Right cardiac atrium (tissue), 5 donors: Measurements from ENCODE around the gene PPP4R1. TPM values are rescaled to one million over a fixed set of nuclear protein-coding genes. Genes with fewer than 3 reads are reported as not detected.
"Not testable (repeated sequence)": the region's sequence is repeated elsewhere in the genome, so short reads cannot be mapped to it uniquely, and the experiment has no call there.

ENCODE experiments used
- ATAC-seq, 2 donors: fragments of 200-7000 bp; cut with Tn5 transposase; one replicate each; pipeline versions ENCODE4 v1.8.0 to v1.9.1; 2020; ENCODE audit warnings: moderate library complexity in 2 of 2, mild to moderate bottlenecking in 1 of 2
- DNase-seq, 3 donors: peaks; one replicate each; pipeline ENCODE4 v3.0.0-alpha.2; 2020
- H3K27ac ChIP-seq: one replicate; pipeline ENCODE4 v1.5.1; 2013; ENCODE audit warnings: mild to moderate bottlenecking, low read length, control low read depth, moderate library complexity
- H3K27me3 ChIP-seq: one replicate; pipeline ENCODE4 v1.6.1; 2013; ENCODE audit not compliant: control insufficient read depth, insufficient read depth
- H3K4me1 ChIP-seq: one replicate; pipeline ENCODE4 v1.6.1; 2013; ENCODE audit warnings: low read length; ENCODE audit not compliant: control insufficient read depth, insufficient read depth
- H3K4me3 ChIP-seq: one replicate; pipeline ENCODE4 v1.5.1; 2013; ENCODE audit warnings: low read length, control low read depth
- H3K9me3 ChIP-seq: one replicate; pipeline ENCODE4 v1.6.1; 2013; ENCODE audit warnings: low read length; ENCODE audit not compliant: control insufficient read depth
- WGBS: extraction: QIAGEN DNeasy Blood & Tissue Kit; methylation state at CpG from one replicate; pipeline ENCODE4 v1.1.7; 2013; 5-methylcytosine and 5-hydroxymethylcytosine counted together
- intact Hi-C, 4 donors: fragments of 100-400 bp; cut with DNase I; formaldehyde crosslinking; loops; one replicate each; pipeline versions ENCODE4 v1.11.0 to v1.14.0; 2022 to 2023
- polyA plus RNA-seq: library from polyadenylated mRNA; stranded (reverse); fragments of 200-250 nt; gene quantifications from one replicate; pipeline ENCODE4 v1.2.3, GENCODE V29; 2013
- total RNA-seq, 4 donors: library from RNA; stranded (reverse); fragmentation: NEBNext Ultra II Directional; extraction: Animal tissue kit (Norgen Biotek cat#: 25700); gene quantifications; one replicate each; pipeline ENCODE4 v1.2.1, GENCODE V29; 2021
- donor health status: healthy with polysubstance abuse.
- donor health status: DM: no; HTN: yes; CAD: no.
- donor health status: DM: no; HTN: no; CAD: no.
- donor health status: DM: no; HTN: yes; CAD: no; lungs with severe emphysema.
- donor health status: DM: yes; HTN: yes; CAD: no.

PPP4R1 gene
- total and polyA plus RNA-seq, 5 donors: 18.8 to 95.8 (median 63.1) TPM

GRCh38 chr18:9612215-9612830, 2.0 kb downstream of the PPP4R1 start:
- ATAC-seq (peak; percentile 49 to 65), DNase-seq (no peak)
- peaks cover 5% of the 10 kb centered on the region for H3K4me1 ChIP-seq
- intact Hi-C loops: loop anchor here in 1 of 4 donors (10.0 kb wide), 1 partner anchor 352 kb away; no protein-coding TSS in a partner anchor
- H3K27me3 ChIP-seq: no peaks in the 10 kb centered on the region
- H3K4me3 ChIP-seq: peak overlapping the region; percentile 99
- no peaks in the 10 kb centered on the region for H3K9me3 ChIP-seq
- H3K27ac ChIP-seq: no peak overlapping the region
- 65% methylated on average over 3 of the region's 3 CpGs for WGBS

DNA sequence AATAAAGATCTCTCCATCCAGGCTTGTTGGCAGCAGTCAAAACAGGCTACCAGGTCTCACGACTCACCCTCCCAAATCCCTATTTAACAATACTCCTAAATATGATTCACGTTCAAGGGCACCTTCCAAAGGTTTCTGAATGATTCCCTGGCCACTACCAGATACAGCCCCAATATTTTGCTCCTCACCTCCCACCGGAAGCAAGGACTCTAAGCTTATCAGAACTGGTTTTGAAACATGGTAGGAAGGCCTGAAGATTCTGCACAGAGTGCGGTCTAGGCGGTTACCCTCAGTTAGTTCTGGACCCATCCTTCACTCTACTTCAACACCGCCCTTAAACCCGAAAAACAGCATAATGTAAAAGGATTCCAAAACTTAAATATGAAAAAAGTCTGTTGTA, 5.2 kb downstream of the PPP4R1 start:
- Histone ChIP-seq H3K4me3 (no peak overlapping the region), H3K4me1 (peaks cover 2% of the 10 kb centered on the region), H3K27me3 (no peaks in the 10 kb centered on the region), H3K27ac (no peak overlapping the region), H3K9me3 (no peaks in the 10 kb centered on the region)
- ATAC-seq: no peak
- intact Hi-C loops: loop anchor here in 1 of 4 donors (10.0 kb wide), 1 partner anchor 166 kb away; no protein-coding TSS in a partner anchor
- no peak for DNase-seq
- WGBS: 81% methylated on average over 7 of the region's 7 CpGs

DNA sequence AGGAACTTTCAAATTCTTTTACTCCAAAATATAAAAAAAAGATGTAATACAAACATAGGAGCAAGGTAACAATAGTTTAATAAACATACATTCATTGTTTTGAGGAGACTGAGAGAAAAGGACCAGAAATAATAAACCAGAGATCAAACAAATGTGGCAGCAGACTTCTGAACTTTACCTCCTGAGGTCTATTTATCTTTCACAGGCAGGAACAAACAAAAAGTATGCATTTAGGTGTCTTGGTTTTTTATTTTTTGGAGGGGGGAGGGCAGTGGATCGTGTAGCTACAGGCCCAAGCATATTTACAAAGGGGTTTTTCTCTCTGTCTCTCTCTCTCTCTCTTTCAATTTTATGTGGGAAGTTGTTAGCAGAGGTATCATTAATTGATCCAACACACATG, 5.6 kb downstream of the PPP4R1 start:
- Histone ChIP-seq H3K4me1 (peaks cover 2% of the 10 kb centered on the region), H3K4me3 (no peak overlapping the region), H3K27ac (no peak overlapping the region), H3K27me3 (no peaks in the 10 kb centered on the region), H3K9me3 (no peaks in the 10 kb centered on the region)
- ATAC-seq (no peak), DNase-seq (no peak)
- WGBS: 38% methylated on average over 1 of the region's 1 CpG
- intact Hi-C loops: loop anchor here in 1 of 4 donors (10.0 kb wide), 1 partner anchor 166 kb away; no protein-coding TSS in a partner anchor

DNA sequence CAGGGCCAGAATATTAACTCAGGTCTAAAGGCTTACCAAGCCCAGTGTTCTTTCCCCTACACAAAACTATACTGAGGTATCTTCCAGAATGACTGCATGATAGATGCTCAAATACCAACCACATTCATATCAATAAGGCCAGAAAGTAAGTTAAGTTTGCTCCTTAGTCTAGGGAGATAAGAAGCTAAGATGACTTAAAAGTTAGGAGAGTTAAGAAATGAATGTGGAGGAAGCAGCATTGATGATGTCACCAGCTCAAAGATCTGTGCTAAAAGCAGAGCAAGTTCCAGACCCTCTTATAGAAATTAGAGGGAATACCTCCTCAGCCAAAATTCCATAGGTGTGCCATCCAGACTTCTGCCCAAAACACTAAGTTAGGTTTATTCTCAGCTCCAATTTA, 6.1 kb downstream of the PPP4R1 start:
- DNase-seq: no peak
- H3K27ac ChIP-seq: no peak overlapping the region
- H3K4me3 ChIP-seq: no peak overlapping the region
- no peak for ATAC-seq
- no peaks in the 10 kb centered on the region for H3K9me3 ChIP-seq
- peaks cover 2% of the 10 kb centered on the region for H3K4me1 ChIP-seq
- intact Hi-C loops: loop anchor here in 1 of 4 donors (10.0 kb wide), 1 partner anchor 167 kb away; no protein-coding TSS in a partner anchor
- H3K27me3 ChIP-seq: no peaks in the 10 kb centered on the region

DNA sequence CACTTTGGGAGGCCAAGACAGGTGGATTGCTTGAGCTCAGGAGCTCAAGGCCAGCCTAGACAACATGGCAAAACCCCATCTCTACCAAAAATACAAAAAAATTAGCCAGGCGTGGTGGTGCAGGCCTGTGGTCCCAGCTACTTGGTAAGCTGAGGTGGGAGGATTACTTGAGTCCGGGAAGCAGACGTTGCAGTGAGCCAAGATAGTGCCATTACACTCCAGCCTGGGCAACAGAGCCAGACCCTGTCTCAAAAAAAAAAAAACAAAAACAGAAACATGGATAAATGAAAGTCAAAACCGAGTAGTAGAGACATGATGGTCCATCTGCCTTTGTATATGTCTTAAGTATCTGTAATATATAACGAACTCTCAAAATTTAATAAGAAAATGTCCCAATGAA, 7.2 kb downstream of the PPP4R1 start:
- not testable (repeated sequence) for H3K9me3 ChIP-seq, DNase-seq, H3K4me3 ChIP-seq, H3K4me1 ChIP-seq, ATAC-seq, H3K27me3 ChIP-seq, H3K27ac ChIP-seq
- intact Hi-C loops: loop anchor here in 1 of 4 donors (10.0 kb wide), 1 partner anchor 168 kb away; no protein-coding TSS in a partner anchor
- 88% methylated on average over 5 of the region's 5 CpGs for WGBS

DNA sequence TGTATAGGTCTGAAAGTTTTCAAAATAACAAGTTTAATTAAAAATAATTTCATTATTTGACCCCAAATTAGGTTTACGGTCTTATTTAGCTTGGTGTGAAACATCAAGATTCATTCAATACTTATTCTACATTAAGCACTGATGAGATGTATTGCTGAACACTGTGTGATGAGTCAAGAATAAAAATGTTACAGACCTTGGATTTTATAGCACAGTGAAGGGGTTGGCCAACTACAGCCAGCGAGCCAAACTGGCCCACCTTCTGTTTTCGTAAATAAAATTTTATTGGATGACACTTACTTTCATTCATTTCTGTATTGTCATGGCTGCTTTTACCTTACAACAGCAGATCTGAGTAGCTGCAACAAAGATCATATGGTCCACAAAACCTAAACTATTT, 8.3 kb downstream of the PPP4R1 start:
- no peaks in the 10 kb centered on the region for H3K27me3 ChIP-seq
- H3K4me1 ChIP-seq: peaks cover 2% of the 10 kb centered on the region
- H3K9me3 ChIP-seq: no peaks in the 10 kb centered on the region
- H3K27ac ChIP-seq: no peak overlapping the region
- 95% methylated on average over 3 of the region's 3 CpGs for WGBS
- no peak for ATAC-seq
- intact Hi-C loops: loop anchor here in 1 of 4 donors (10.0 kb wide), 1 partner anchor 169 kb away; no protein-coding TSS in a partner anchor
- H3K4me3 ChIP-seq: no peak overlapping the region
- DNase-seq: no peak

GRCh38 chr18:9604348-9604747, 10.0 kb downstream of the PPP4R1 start:
- H3K9me3 ChIP-seq: no peaks in the 10 kb centered on the region
- H3K4me3 ChIP-seq: no peak overlapping the region
- intact Hi-C loops: loop anchor here in 1 of 4 donors (10.0 kb wide), 1 partner anchor 170 kb away; no protein-coding TSS in a partner anchor
- ATAC-seq: no peak
- no peak overlapping the region for H3K27ac ChIP-seq
- no peaks in the 10 kb centered on the region for H3K27me3 ChIP-seq
- H3K4me1 ChIP-seq: peaks cover 2% of the 10 kb centered on the region
- 94% methylated on average over 2 of the region's 2 CpGs for WGBS
- no peak for DNase-seq

GRCh38 chr18:9599328-9599727, 15.0 kb downstream of the PPP4R1 start:
- Histone ChIP-seq H3K27ac (no peak overlapping the region), H3K4me3 (no peak overlapping the region), H3K27me3 (no peaks in the 10 kb centered on the region), H3K4me1 (no peaks in the 10 kb centered on the region), H3K9me3 (no peaks in the 10 kb centered on the region)
- intact Hi-C loops: no loop called here
- no peak for ATAC-seq
- no peak for DNase-seq

DNA sequence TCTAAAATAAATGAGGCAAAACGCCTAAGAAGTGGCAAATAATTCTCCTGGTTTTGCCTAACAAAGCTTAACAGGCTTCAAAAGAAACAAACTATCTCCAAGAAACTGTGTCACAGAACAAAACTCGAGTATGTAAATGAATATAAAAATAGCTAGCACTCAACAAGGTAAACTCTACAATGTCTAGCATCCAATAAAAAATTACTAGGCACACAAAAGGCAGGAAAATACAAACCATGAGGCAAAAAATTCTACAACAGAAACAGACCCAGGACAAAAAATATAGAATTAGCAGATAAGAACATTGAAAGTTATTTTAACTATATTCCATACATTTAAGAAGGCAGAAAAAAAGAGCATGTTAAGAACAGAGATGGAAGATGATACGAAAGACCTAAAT, 16.8 kb downstream of the PPP4R1 start:
- Histone ChIP-seq H3K4me1 (no peaks in the 10 kb centered on the region), H3K4me3 (no peak overlapping the region), H3K27me3 (no peaks in the 10 kb centered on the region), H3K27ac (no peak overlapping the region), H3K9me3 (no peaks in the 10 kb centered on the region)
- DNase-seq (no peak), ATAC-seq (no peak)
- WGBS: 93% methylated on average over 3 of the region's 3 CpGs
- intact Hi-C loops: no loop called here

GRCh38 chr18:9596843-9597526, 17.4 kb downstream of the PPP4R1 start:
- H3K27me3 ChIP-seq: no peaks in the 10 kb centered on the region
- H3K4me1 ChIP-seq: no peaks in the 10 kb centered on the region
- no peak overlapping the region for H3K4me3 ChIP-seq
- no peak for ATAC-seq
- H3K9me3 ChIP-seq: no peaks in the 10 kb centered on the region
- no peak overlapping the region for H3K27ac ChIP-seq
- intact Hi-C loops: no loop called here
- WGBS: 95% methylated on average over 4 of the region's 4 CpGs
- DNase-seq: no peak

DNA sequence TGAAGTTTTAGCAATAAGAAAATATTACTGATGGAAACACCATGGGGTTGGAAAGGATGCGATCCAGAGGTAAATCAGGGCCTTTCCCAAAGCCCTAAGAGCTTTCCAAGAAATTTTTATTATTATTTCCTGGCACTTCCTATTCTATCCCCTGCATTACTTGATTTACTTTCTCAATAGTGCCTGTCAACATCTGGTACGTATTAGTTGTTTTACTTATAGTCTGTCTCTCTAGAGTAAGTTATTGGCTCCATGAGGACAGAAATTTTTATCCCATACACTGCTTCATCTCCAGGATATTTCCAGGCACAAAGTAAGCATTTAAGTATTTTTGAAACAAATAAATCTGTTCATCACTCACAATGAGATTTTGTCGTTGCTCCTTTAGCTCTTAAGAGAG, 18.1 kb downstream of the PPP4R1 start:
- Histone ChIP-seq H3K4me3 (no peak overlapping the region), H3K27ac (no peak overlapping the region), H3K9me3 (no peaks in the 10 kb centered on the region), H3K27me3 (no peaks in the 10 kb centered on the region), H3K4me1 (no peaks in the 10 kb centered on the region)
- DNase-seq: no peak
- 70% methylated on average over 3 of the region's 3 CpGs for WGBS
- ATAC-seq: no peak
- intact Hi-C loops: no loop called here
